GM12875 (cell line): ENCODE measurements around the gene SHQ1.
A peak's percentile ranks its signal among the peaks of the same experiment; 100 is the strongest.

Source experiments
- H3K4me3 ChIP-seq: one replicate; pipeline ENCODE4 v1.5.1; 2011; ENCODE audit warnings: low read depth, low read length, control low read depth
- CTCF ChIP-seq: IDR thresholded peaks from 2 replicates; pipeline ENCODE4 v1.5.1; 2011; ENCODE audit warnings: low read depth, mild to moderate bottlenecking, control low read depth, inconsistent platforms, low read length, moderate library complexity, borderline replicate concordance; ENCODE audit not compliant: insufficient read depth

SHQ1 gene

GRCh38 chr3:72829701-72830100 is 18.5 kb downstream of the SHQ1 start:
- no peak overlapping the region for H3K4me3 ChIP-seq
- no peak for TF ChIP-seq CTCF

- no peak overlapping the region for H3K4me3 ChIP-seq
- TF ChIP-seq CTCF, result no peak
These were observed 27.0 kb downstream of the SHQ1 start for GRCh38 chr3:72821161-72821781.

- no peak overlapping the region for H3K4me3 ChIP-seq
- no peak for TF ChIP-seq CTCF
These were observed 27.8 kb downstream of the SHQ1 start for GRCh38 chr3:72820415-72820814.

- no peak for TF ChIP-seq CTCF
- no peak overlapping the region for H3K4me3 ChIP-seq
These were observed 29.3 kb downstream of the SHQ1 start for GRCh38 chr3:72818905-72819304.

- H3K4me3 ChIP-seq, result no peak overlapping the region
- peak; percentile 32; the same call in 1 of the 2 replicates for TF ChIP-seq CTCF
These were observed 30.0 kb downstream of the SHQ1 start for GRCh38 chr3:72818092-72818773.

GRCh38 chr3:72816862-72817355 is 31.3 kb downstream of the SHQ1 start:
- no peak overlapping the region for H3K4me3 ChIP-seq
- TF ChIP-seq CTCF, result no peak

- TF ChIP-seq CTCF, result no peak
- no peak overlapping the region for H3K4me3 ChIP-seq
These were observed 33.9 kb downstream of the SHQ1 start for GRCh38 chr3:72814308-72814707.
